Measurements from ENCODE around the gene SRRM1.

SRRM1 gene

DNA sequence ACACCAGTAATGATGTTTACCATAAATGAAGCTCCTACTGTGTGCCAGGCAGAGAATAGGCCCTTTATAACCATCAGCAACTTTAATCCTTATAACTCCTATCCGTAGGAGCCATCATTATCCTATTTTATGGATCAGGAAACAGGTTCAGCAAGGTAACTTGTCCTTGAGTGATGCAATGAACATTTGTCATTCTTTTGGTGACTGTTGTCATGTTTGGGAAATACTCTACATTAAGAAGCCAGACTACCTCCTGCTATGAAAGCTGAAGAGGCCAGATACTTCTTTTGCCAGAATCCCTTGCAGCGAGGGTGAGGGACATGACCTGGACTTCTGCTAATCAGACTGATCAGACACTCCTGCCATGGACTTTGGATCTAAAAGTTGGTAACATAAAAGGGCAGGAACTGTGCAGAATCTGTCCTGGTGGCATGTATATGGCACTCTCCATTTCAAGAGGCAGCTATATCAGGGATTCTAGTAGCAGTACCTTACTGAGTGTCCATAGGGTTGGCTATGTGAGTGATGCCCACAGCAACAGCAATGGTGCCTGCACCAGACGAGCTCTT, 33.1 kb upstream of the SRRM1 start:
- peaks cover 10% of the 10 kb centered on the region for H3K79me1 ChIP-seq (ENCODE audit: low read length)
- H3K9ac ChIP-seq (ENCODE audit: low read length), result no peak overlapping the region
- peak overlapping the region; percentile 23 for H4K91ac ChIP-seq (ENCODE audit: low read depth, low read length)
- H2AK5ac ChIP-seq (ENCODE audit: low read length), result no peak overlapping the region
- H2BK5ac ChIP-seq (ENCODE audit: low read depth, low read length, poor library complexity), result peak overlapping the region; percentile 8
- peak overlapping the region; percentile 44 for H3K27ac ChIP-seq (ENCODE audit: low read depth, low read length)
- H3K4me3 ChIP-seq (ENCODE audit: low read depth, low read length), result no peak overlapping the region
- no peaks in the 10 kb centered on the region for H3K27me3 ChIP-seq (ENCODE audit: insufficient read depth, low read length)
- DNase-seq, result peak; percentile 42 to 85
- H2AFZ ChIP-seq (ENCODE audit: insufficient read depth, low read length, poor library complexity), result no peak overlapping the region
- H4K8ac ChIP-seq (ENCODE audit: low read depth, low read length), result peak overlapping the region; percentile 1
- H3K4me1 ChIP-seq (ENCODE audit: control insufficient read depth in 1 of 2, insufficient read depth in 2 of 2, low read length in 2 of 2), result peaks cover 4 to 9% of the 10 kb centered on the region in 2 experiments
- H2BK120ac ChIP-seq (ENCODE audit: insufficient read depth, low read length, poor library complexity), result peak overlapping the region; percentile 54
- no peaks in the 10 kb centered on the region for H3K79me2 ChIP-seq (ENCODE audit: control insufficient read depth, insufficient read depth, low read length, poor library complexity)
- no peak overlapping the region for H3K4ac ChIP-seq (ENCODE audit: low read depth, low read length)
- H4K12ac ChIP-seq (ENCODE audit: low read depth, low read length), result no peak overlapping the region
- no peak overlapping the region for H3K4me2 ChIP-seq (ENCODE audit: low read length)
- no peak overlapping the region for H2BK12ac ChIP-seq (ENCODE audit: low read length)
- peak overlapping the region; percentile 1 for H3K18ac ChIP-seq (ENCODE audit: low read length)
- no peaks in the 10 kb centered on the region for H3K9me3 ChIP-seq (ENCODE audit: insufficient read depth, low read depth, low read length)
- H3K23ac ChIP-seq (ENCODE audit: low read length), result no peak overlapping the region
- no peak overlapping the region for H3K14ac ChIP-seq (ENCODE audit: low read length)
- WGBS (ENCODE audit: extremely low coverage, insufficient coverage, insufficient read length), result no CpG with 5 or more reads among the region's 3 CpGs
- H3K36me3 ChIP-seq (ENCODE audit: control insufficient read depth in 1 of 2, insufficient read depth in 2 of 2, low read length in 2 of 2), result no peaks in the 10 kb centered on the region

DNA sequence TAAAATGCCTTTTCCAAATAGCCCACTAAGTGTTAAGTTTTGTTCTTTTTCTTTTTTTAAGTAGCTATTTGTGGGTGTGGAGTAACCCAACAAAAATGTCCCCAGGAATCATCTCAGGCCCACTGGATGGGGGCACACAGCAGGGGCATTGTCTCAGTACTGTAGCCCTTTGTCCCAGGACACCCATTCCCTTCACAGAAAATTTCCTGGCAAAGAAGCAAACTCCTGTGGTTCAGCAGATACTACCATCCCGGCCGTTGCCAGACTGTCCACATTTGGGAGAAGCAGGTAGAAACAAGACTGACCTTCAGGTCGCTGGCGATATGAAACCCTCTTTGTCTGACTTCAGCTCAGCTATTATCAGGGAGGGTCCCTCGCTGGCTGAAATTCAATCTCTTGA, 23.7 kb upstream of the SRRM1 start:
- no CpG with 5 or more reads among the region's 5 CpGs for WGBS (ENCODE audit: extremely low coverage, insufficient coverage, insufficient read length)

DNA sequence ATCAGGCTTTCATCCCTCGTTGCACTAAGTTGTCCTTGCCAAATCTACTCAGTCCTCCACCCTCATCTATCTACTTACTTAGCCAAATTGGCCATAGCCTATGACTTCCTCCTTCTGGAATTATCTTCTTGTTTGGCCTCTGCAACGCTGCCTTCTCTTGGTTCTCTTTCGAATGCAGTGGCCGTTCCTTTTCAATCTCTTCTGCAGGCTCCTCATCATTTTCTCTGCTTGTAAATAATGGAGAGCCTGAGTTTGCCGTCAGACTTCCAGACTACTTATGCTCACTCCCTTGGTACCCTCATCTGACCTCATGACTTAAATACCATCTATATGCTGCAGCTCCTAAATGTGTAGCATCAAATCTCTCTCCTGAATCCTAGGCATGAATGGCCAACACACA, 22.4 kb upstream of the SRRM1 start:
- H4K8ac ChIP-seq (ENCODE audit: low read depth, low read length), result no peak overlapping the region
- H3K9me3 ChIP-seq (ENCODE audit: insufficient read depth, low read depth, low read length), result no peaks in the 10 kb centered on the region
- peaks cover 6 to 8% of the 10 kb centered on the region in 2 experiments for H3K4me1 ChIP-seq (ENCODE audit: control insufficient read depth in 1 of 2, insufficient read depth in 2 of 2, low read length in 2 of 2)
- H3K27me3 ChIP-seq (ENCODE audit: insufficient read depth, low read length), result no peaks in the 10 kb centered on the region
- H3K4ac ChIP-seq (ENCODE audit: low read depth, low read length), result no peak overlapping the region
- no peak overlapping the region for H2AFZ ChIP-seq (ENCODE audit: insufficient read depth, low read length, poor library complexity)
- no peak overlapping the region for H3K27ac ChIP-seq (ENCODE audit: low read depth, low read length)
- no peak overlapping the region for H3K9ac ChIP-seq (ENCODE audit: low read length)
- H3K18ac ChIP-seq (ENCODE audit: low read length), result no peak overlapping the region
- no peak overlapping the region for H2AK5ac ChIP-seq (ENCODE audit: low read length)
- H3K79me2 ChIP-seq (ENCODE audit: control insufficient read depth, insufficient read depth, low read length, poor library complexity), result no peaks in the 10 kb centered on the region
- no peak overlapping the region for H2BK12ac ChIP-seq (ENCODE audit: low read length)
- no CpG with 5 or more reads among the region's 5 CpGs for WGBS (ENCODE audit: extremely low coverage, insufficient coverage, insufficient read length)
- H2BK120ac ChIP-seq (ENCODE audit: insufficient read depth, low read length, poor library complexity), result no peak overlapping the region
- H3K4me2 ChIP-seq (ENCODE audit: low read length), result no peak overlapping the region
- no peak overlapping the region for H3K23ac ChIP-seq (ENCODE audit: low read length)
- no peak overlapping the region for H4K91ac ChIP-seq (ENCODE audit: low read depth, low read length)
- H2BK5ac ChIP-seq (ENCODE audit: low read depth, low read length, poor library complexity), result no peak overlapping the region
- no peak overlapping the region for H3K14ac ChIP-seq (ENCODE audit: low read length)
- H4K12ac ChIP-seq (ENCODE audit: low read depth, low read length), result no peak overlapping the region
- peaks cover 4% of the 10 kb centered on the region for H3K79me1 ChIP-seq (ENCODE audit: low read length)
- no peak overlapping the region for H3K4me3 ChIP-seq (ENCODE audit: low read depth, low read length)
- peak; percentile 42 to 83 for DNase-seq
- H3K36me3 ChIP-seq (ENCODE audit: control insufficient read depth in 1 of 2, insufficient read depth in 2 of 2, low read length in 2 of 2), result no peaks in the 10 kb centered on the region

More for the DNA sequence above, 23.7 kb upstream of the SRRM1 start:
- Histone ChIP-seq H3K4me2 (ENCODE audit: low read length) (no peak overlapping the region), H2BK12ac (ENCODE audit: low read length) (peak overlapping the region; percentile 66), H3K36me3 (ENCODE audit: control insufficient read depth in 1 of 2, insufficient read depth in 2 of 2, low read length in 2 of 2) (no peaks in the 10 kb centered on the region), H2AFZ (ENCODE audit: insufficient read depth, low read length, poor library complexity) (no peak overlapping the region), H2AK5ac (ENCODE audit: low read length) (peak overlapping the region; percentile 69), H3K4ac (ENCODE audit: low read depth, low read length) (no peak overlapping the region), H3K9ac (ENCODE audit: low read length) (no peak overlapping the region), H4K91ac (ENCODE audit: low read depth, low read length) (peak overlapping the region; percentile 24), H3K23ac (ENCODE audit: low read length) (no peak overlapping the region), H3K27ac (ENCODE audit: low read depth, low read length) (no peak overlapping the region), H4K8ac (ENCODE audit: low read depth, low read length) (peak overlapping the region; percentile 19), H3K14ac (ENCODE audit: low read length) (no peak overlapping the region), H4K12ac (ENCODE audit: low read depth, low read length) (no peak overlapping the region), H3K4me1 (ENCODE audit: control insufficient read depth in 1 of 2, insufficient read depth in 2 of 2, low read length in 2 of 2) (peaks cover 6 to 8% of the 10 kb centered on the region in 2 experiments), H2BK120ac (ENCODE audit: insufficient read depth, low read length, poor library complexity) (no peak overlapping the region), H3K79me1 (ENCODE audit: low read length) (peaks cover 4% of the 10 kb centered on the region), H2BK5ac (ENCODE audit: low read depth, low read length, poor library complexity) (no peak overlapping the region), H3K4me3 (ENCODE audit: low read depth, low read length) (no peak overlapping the region), H3K18ac (ENCODE audit: low read length) (no peak overlapping the region), H3K9me3 (ENCODE audit: insufficient read depth, low read depth, low read length) (no peaks in the 10 kb centered on the region), H3K27me3 (ENCODE audit: insufficient read depth, low read length) (no peaks in the 10 kb centered on the region), H3K79me2 (ENCODE audit: control insufficient read depth, insufficient read depth, low read length, poor library complexity) (no peaks in the 10 kb centered on the region)
- DNase-seq, result peak in 1 of 2 donors; percentile 24

DNA sequence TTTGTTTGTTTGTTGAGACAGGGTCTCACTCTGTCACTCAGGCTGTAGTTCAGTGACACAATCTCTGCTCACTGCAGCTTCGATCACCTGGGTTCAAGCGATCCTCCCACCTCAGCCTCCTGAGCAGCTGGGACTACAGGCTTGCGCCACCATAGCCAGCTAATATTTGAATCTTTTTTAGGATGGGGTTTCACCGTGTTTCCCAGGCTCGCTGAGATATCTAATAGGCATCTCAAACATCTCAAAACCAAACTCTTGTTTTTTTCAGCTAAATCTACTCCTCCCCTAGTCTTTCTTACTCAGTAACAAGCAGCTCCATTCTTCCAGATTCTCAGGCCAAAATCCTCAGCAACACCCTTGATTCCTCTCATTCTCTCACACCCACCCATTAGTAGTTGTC, 22.0 kb upstream of the SRRM1 start:
- Histone ChIP-seq H3K14ac (ENCODE audit: low read length) (no peak overlapping the region), H2BK12ac (ENCODE audit: low read length) (no peak overlapping the region), H3K4me2 (ENCODE audit: low read length) (no peak overlapping the region), H3K4me3 (ENCODE audit: low read depth, low read length) (no peak overlapping the region), H4K12ac (ENCODE audit: low read depth, low read length) (no peak overlapping the region), H3K18ac (ENCODE audit: low read length) (no peak overlapping the region), H2BK120ac (ENCODE audit: insufficient read depth, low read length, poor library complexity) (no peak overlapping the region), H2AFZ (ENCODE audit: insufficient read depth, low read length, poor library complexity) (no peak overlapping the region), H3K9me3 (ENCODE audit: insufficient read depth, low read depth, low read length) (no peaks in the 10 kb centered on the region), H2AK5ac (ENCODE audit: low read length) (no peak overlapping the region), H4K8ac (ENCODE audit: low read depth, low read length) (no peak overlapping the region), H3K36me3 (ENCODE audit: control insufficient read depth in 1 of 2, insufficient read depth in 2 of 2, low read length in 2 of 2) (no peaks in the 10 kb centered on the region), H3K4me1 (ENCODE audit: control insufficient read depth in 1 of 2, insufficient read depth in 2 of 2, low read length in 2 of 2) (peaks cover 6 to 8% of the 10 kb centered on the region in 2 experiments), H3K79me1 (ENCODE audit: low read length) (peaks cover 4% of the 10 kb centered on the region), H2BK5ac (ENCODE audit: low read depth, low read length, poor library complexity) (no peak overlapping the region), H3K79me2 (ENCODE audit: control insufficient read depth, insufficient read depth, low read length, poor library complexity) (no peaks in the 10 kb centered on the region), H3K23ac (ENCODE audit: low read length) (no peak overlapping the region), H3K27ac (ENCODE audit: low read depth, low read length) (no peak overlapping the region), H3K9ac (ENCODE audit: low read length) (no peak overlapping the region), H3K27me3 (ENCODE audit: insufficient read depth, low read length) (no peaks in the 10 kb centered on the region), H3K4ac (ENCODE audit: low read depth, low read length) (no peak overlapping the region), H4K91ac (ENCODE audit: low read depth, low read length) (no peak overlapping the region)
- WGBS (ENCODE audit: extremely low coverage, insufficient coverage, insufficient read length), result no CpG with 5 or more reads among the region's 5 CpGs
- peak; percentile 78 to 91 for DNase-seq

All from trophoblast cell (in vitro differentiated cells and primary cell).